GM21423 (cell line): ENCODE measurements around the gene INPP5D.
"Not testable (repeated sequence)": the region's sequence is repeated elsewhere in the genome, so short reads cannot be mapped to it uniquely, and the experiment has no call there.

Source experiments
- ATAC-seq: cut with Tn5 transposase; IDR thresholded peaks from one replicate; pipeline ENCODE4 v1.9.1; 2021; ENCODE audit warnings: mild to moderate bottlenecking, moderate library complexity; ENCODE audit not compliant: unreplicated experiment

Gene INPP5D

GRCh38 chr2:233140978-233141377 lies 80.8 kb downstream of the INPP5D start:
- no peak for ATAC-seq

DNA sequence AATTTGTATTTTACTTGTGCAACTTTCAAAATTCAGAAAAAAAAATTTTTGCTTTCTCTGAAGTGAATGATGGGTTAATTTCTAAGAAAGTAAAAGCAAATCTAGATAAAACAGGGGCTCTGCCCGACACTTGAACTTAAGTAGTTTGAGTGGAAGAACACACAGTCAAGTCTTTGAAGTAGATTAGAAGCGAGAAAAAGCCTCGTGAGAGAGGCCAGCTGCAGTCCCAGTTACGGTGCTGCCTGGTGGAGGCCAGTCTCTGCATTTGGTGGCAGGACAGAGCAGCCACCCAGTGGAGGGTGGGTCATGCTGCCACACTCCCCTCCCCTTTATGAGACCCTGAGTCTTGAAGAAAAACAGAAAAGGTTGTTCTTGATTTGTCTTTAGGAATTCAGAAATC lies 81.8 kb downstream of the INPP5D start:
- ATAC-seq: peak; percentile 15

DNA sequence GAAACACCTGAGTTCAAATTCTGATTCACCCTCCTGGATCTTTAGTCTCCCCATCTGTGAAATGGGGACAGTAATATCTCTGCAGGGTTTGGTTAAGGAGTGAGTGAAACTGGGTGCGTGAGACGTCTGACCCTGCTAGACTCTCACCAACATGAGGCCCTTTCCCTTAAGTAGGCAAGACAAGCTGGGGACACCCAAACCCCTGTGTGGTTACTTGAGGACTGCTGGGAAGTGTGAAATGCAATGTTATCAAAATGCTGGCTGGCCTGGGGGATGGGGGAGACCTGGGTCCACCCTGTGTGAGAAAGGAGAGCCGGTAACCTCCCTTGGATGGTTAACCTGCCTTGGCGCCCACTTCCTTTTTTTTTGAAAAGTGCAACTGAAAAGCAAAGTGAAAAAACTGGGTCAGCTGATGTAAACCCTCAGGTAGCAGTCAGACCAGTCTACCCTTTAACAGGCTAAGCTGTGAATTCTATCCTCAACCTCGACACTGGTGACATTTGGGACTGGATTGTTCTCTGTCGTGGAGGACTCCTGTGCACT lies 82.3 kb downstream of the INPP5D start:
- ATAC-seq: peak; percentile 81

- no peak for ATAC-seq
Observed at GRCh38 chr2:233143700-233144331, 83.7 kb downstream of the INPP5D start.

GRCh38 chr2:233145726-233146125 lies 85.6 kb downstream of the INPP5D start:
- ATAC-seq: no peak

DNA sequence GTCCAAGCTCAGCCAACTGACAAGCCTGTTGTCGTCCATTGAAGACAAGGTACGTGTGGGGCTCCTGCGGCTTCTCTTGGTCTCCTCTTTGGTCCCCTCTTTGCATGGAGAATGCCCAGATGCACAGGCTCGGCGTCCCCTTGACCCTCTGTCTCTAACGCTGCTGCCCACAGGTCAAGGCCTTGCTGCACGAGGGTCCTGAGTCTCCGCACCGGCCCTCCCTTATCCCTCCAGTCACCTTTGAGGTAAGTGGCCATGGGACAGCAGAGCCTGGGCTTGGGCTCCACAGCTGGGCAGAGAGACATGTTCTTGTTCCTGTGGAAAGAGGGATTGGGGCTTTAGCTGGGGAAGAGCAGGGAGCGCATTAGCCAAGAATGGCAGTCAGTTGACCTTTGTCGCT lies 86.1 kb downstream of the INPP5D start:
- ATAC-seq: no peak

DNA sequence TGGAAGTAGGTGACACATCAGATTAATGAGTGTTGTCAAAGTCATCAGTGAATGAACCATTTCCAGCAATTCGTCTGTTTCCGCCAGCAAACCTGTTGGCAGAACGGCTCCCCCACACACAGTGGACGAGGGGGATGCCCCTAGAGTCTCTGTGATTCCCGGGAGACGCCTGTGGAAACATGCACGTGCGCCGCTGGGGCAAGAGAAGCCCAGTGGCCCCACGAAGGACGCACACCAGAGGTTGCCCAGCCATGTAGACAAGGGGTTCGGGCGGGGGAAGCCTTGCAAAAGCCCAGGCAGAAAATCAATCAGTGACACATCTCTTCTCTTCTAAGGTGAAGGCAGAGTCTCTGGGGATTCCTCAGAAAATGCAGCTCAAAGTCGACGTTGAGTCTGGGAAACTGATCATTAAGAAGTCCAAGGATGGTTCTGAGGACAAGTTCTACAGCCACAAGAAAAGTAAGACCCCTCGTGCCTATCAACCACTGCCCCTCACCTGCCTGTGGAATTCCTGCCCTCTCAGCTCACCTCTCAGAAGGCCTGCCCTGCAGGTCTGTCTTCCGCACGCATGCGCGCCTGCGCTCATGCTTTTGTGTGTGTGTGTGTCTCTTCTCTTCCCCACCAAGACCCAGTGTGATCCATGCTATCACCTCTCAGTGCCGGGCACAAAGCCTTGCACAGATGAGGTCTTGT lies 87.1 kb downstream of the INPP5D start:
- ATAC-seq: no peak

- no peak for ATAC-seq
Observed at GRCh38 chr2:233147829-233148167, 87.7 kb downstream of the INPP5D start.

DNA sequence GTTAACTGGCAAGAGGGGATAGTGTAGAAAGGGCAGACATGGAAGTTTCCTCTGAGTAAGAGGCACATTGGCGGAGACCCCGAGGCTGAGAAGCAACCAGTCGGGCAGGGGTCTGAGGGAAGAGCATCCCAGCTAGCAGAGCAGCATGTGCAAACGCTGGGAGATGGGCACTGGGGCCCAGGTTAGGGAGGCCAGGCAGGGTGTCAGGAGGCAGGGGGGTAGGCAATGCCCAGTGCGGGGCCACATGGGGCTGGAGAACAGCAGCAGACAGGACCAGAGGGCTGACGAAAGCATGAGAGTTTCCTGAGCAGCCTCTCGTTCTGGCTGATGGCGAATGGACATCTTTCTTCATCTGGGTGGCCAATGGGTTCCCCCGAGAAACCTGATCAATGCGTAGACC lies 88.2 kb downstream of the INPP5D start:
- no peak for ATAC-seq

GRCh38 chr2:233152541-233152940 lies 92.4 kb downstream of the INPP5D start:
- no peak for ATAC-seq

DNA sequence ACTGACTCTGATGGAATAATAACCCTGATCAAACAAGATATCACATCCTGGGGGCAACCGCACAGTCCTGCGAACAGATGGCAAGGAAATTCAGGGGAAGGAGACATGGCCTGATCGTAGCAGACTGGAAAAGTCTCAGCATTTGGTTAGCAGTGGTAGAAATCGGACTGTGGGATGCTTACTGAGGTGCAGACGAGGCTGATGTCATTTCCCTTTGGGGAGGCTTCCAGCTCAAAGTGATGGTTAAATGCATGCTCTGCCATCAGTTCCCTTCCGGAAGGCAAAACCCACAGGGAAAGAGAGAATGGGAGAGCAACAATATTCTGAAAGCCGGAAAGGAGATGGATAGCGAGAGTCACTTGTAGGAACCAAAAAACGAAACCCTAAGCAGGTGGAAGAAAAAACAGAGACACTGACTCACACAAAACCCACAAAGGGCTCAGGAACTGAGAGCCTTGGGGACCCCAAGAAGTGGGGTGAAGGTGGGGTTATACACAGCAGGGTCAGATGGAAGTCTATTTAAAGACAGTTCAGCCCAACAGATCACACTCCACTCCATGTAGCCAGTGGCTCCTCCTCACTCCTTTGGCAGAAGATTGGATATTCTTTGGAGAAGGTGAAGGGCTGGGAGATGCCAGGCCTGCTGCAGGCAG lies 93.1 kb downstream of the INPP5D start:
- no peak for ATAC-seq

GRCh38 chr2:233156001-233156400 lies 95.9 kb downstream of the INPP5D start:
- ATAC-seq: no peak

- not testable (repeated sequence) for ATAC-seq
Observed at GRCh38 chr2:233156461-233156860, 96.3 kb downstream of the INPP5D start.

- ATAC-seq: no peak
Observed at GRCh38 chr2:233161730-233162129, 101.6 kb downstream of the INPP5D start.

DNA sequence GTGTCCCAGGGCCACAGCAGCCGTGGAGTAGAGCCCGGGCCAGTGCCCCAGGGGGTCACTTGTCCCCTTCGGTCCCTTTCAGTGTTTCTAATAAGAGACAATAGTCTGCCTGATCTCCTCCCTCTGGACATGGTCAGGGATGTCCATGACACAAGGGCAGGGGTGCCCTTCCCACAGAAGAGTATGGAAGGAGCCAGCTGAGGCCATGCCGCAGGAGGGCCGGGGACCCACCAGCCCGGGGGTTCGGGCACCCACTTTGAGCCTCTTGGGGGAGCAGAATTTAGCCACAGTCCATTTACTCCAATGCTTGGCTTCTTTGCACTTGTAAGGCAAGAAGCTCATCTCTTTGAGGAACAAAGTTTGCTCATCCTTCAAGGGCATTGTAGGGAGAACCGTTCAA lies 102.6 kb downstream of the INPP5D start:
- ATAC-seq: no peak

GRCh38 chr2:233163486-233164103 lies 103.5 kb downstream of the INPP5D start:
- ATAC-seq: no peak

- ATAC-seq: no peak
Observed at GRCh38 chr2:233164128-233164635, 104.0 kb downstream of the INPP5D start.

GRCh38 chr2:233164967-233165366 lies 104.8 kb downstream of the INPP5D start:
- no peak for ATAC-seq

DNA sequence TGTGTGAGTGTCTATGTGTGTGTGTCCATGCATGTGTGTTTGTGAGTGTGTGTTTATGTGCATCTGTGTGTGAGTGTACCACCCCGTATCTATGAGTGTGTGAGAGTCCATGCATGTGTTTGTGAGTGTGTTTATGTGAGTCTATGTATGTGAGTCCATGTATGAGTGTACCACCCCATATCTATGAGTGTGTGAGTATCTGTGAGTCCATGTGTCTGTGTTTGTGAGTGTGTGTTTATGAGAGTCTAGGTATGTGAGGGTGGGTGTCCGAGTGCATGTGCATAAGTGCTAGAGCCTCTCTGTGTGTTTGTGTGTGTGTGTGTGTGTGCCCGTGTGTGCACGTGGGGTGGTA lies 105.4 kb downstream of the INPP5D start:
- ATAC-seq: no peak

DNA sequence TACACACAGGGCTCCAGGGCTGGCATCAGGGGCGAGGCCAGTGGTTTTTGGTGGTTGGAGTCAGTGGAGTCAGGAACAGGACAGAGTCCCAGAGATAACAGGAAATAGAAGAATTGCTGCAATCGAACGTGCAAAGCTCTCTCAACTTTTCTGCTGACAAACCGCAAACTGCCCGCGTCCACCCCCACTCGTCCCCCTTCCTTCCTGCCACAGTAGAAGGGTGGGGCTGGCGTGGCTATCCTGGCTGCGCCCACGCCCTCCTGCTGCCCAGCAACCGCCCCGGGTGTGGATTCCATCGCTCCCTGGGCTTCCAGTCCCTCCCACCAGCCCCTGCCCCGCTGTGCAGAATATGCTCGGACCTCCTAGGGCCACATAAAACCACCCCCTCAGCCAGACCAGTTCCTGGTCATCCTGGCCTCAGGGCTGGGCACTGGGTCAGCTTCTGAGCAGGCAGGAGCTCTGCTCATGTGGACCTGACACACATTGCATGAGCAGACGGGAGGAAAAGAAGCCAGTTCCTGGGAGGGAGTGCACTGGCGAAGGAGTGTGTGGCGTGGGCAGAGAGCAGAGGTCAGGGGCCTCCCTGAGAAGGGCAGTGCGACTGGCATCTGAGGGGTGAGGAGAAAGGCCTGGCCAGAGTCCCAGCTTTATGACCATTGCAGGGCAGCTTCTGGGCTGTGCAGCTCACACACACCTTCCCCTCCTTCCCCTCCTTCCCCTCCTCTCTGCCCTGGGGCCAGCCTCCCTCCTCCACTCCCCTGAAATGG lies 105.9 kb downstream of the INPP5D start:
- no peak for ATAC-seq

DNA sequence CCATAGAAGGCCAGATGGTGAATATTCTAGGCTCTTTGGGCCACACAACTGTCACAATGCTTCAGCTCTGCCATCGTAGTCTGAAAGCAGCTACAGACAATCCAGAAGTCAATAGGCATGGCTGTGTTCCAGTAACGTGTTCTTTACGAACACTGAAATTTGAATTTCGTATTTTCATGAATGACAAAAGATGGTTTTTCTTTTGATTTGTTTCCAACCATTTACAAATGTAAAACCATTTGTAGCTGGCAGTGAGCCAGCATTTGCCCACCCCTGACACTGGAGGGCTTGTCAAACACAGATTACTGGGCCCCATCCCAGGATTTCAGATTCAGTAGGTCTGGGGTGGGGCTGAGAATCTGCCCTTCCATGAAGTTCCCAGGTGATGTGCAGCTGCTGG lies 108.3 kb downstream of the INPP5D start:
- ATAC-seq: no peak
